Uterus (tissue), 4 donors: Measurements from ENCODE around the gene TFAP2B. TPM values are rescaled to one million over a fixed set of nuclear protein-coding genes. Genes with fewer than 3 reads are reported as not detected.

Experiments
- DNase-seq, 2 donors: peaks; one replicate each; pipeline ENCODE4 v3.0.0-alpha.2; 2019 to 2020
- H3K27ac ChIP-seq, 2 donors: fragments of 200-600 bp; sonication (generic); 1 replicate in 1 of 2; 2 replicates in 1 of 2; pipeline ENCODE4 v1.5.1; 2016 to 2018
- H3K27me3 ChIP-seq, 2 donors: fragments of 200-600 bp; sonication (generic); one replicate each; pipeline ENCODE4 v1.5.1; 2018 to 2019; ENCODE audit warnings: control low read depth in 1 of 2
- H3K36me3 ChIP-seq, 2 donors: fragments of 200-600 bp; sonication (generic); one replicate each; pipeline ENCODE4 v1.5.1; 2019; ENCODE audit warnings: control low read depth in 1 of 2
- H3K4me1 ChIP-seq, 2 donors: fragments of 200-600 bp; sonication (generic); one replicate each; pipeline ENCODE4 v1.5.1; 2018 to 2019; ENCODE audit warnings: control low read depth in 1 of 2
- H3K4me3 ChIP-seq, 2 donors: fragments of 200-600 bp; sonication (generic); 1 replicate in 1 of 2; 2 replicates in 1 of 2; pipeline ENCODE4 v1.5.1; 2018 to 2019; ENCODE audit warnings: mild to moderate bottlenecking in 1 of 2
- H3K9me3 ChIP-seq, 2 donors: fragments of 200-600 bp; sonication (generic); one replicate each; pipeline ENCODE4 v1.5.1; 2019; ENCODE audit warnings: control low read depth in 1 of 2
- CTCF ChIP-seq, 4 experiments: fragments of 200-600 bp in 2 of 4; fragments of 450-650 bp in 2 of 4; sonication (generic) in 2 of 4; IDR thresholded peaks; one replicate each; pipeline ENCODE4 v1.5.1; 2016 to 2019; ENCODE audit warnings: antibody characterized with exemption in 4 of 4, mild to moderate bottlenecking in 2 of 4, moderate library complexity in 1 of 4
- POLR2A ChIP-seq, 2 donors: fragments of 450-650 bp; IDR thresholded peaks; one replicate each; pipeline ENCODE4 v1.6.1; 2016; ENCODE audit warnings: antibody characterized with exemption in 2 of 2, mild to moderate bottlenecking in 1 of 2, moderate library complexity in 1 of 2
- intact Hi-C: fragments of 100-400 bp; cut with DNase I; formaldehyde crosslinking; loops from one replicate; pipeline ENCODE4 v1.15.1; 2023; ENCODE audit warnings: low total_unique reads
- total RNA-seq, 4 donors: library from RNA; depleted of rRNA in 3 of 4; stranded (reverse); fragments of >200 nt in 3 of 4; gene quantifications; one replicate each; pipeline versions ENCODE4 v1.1.0 to v1.2.4, GENCODE V29; 2014 to 2023
- donor health status: DM: yes; HTN: yes; CAD: no.

TFAP2B gene
- total RNA-seq, 4 donors from 2014 or later: 0.41 TPM; not detected in 3

GRCh38 chr6:50792771-50793170 is 25.9 kb upstream of the TFAP2B start:
- no peaks in the 10 kb centered on the region for H3K4me1 ChIP-seq
- DNase-seq: no peak
- H3K9me3 ChIP-seq: no peaks in the 10 kb centered on the region
- H3K36me3 ChIP-seq: no peaks in the 10 kb centered on the region
- H3K27ac ChIP-seq: no peak overlapping the region
- no peak for TF ChIP-seq POLR2A (IDR thresholded peaks at IDR 0.05)
- no peaks in the 10 kb centered on the region for H3K27me3 ChIP-seq
- intact Hi-C loops: no loop called here
- H3K4me3 ChIP-seq: no peak overlapping the region

GRCh38 chr6:50795574-50795973 is 23.1 kb upstream of the TFAP2B start:
- no peaks in the 10 kb centered on the region for H3K27me3 ChIP-seq
- intact Hi-C loops: no loop called here
- H3K4me3 ChIP-seq: no peak overlapping the region
- no peak overlapping the region for H3K27ac ChIP-seq
- no peaks in the 10 kb centered on the region for H3K9me3 ChIP-seq
- no peak for DNase-seq
- H3K36me3 ChIP-seq: no peaks in the 10 kb centered on the region
- no peaks in the 10 kb centered on the region for H3K4me1 ChIP-seq
- TF ChIP-seq CTCF (IDR thresholded peaks at IDR 0.05) (no peak), POLR2A (IDR thresholded peaks at IDR 0.05) (no peak)

- H3K27ac ChIP-seq: no peak overlapping the region
- no peaks in the 10 kb centered on the region for H3K27me3 ChIP-seq
- no peaks in the 10 kb centered on the region for H3K4me1 ChIP-seq
- TF ChIP-seq POLR2A (IDR thresholded peaks at IDR 0.05) (no peak), CTCF (IDR thresholded peaks at IDR 0.05) (no peak)
- no peak for DNase-seq
- H3K9me3 ChIP-seq: no peaks in the 10 kb centered on the region
- H3K4me3 ChIP-seq: no peak overlapping the region
- H3K36me3 ChIP-seq: no peaks in the 10 kb centered on the region
- intact Hi-C loops: no loop called here
Observed at GRCh38 chr6:50804283-50804682, 14.4 kb upstream of the TFAP2B start.

- no peaks in the 10 kb centered on the region for H3K36me3 ChIP-seq
- H3K4me3 ChIP-seq: no peak overlapping the region
- no peaks in the 10 kb centered on the region for H3K4me1 ChIP-seq
- no peak for DNase-seq
- no peaks in the 10 kb centered on the region for H3K9me3 ChIP-seq
- TF ChIP-seq CTCF (IDR thresholded peaks at IDR 0.05) (no peak), POLR2A (IDR thresholded peaks at IDR 0.05) (no peak)
- intact Hi-C loops: no loop called here
- H3K27me3 ChIP-seq: no peaks in the 10 kb centered on the region
- no peak overlapping the region for H3K27ac ChIP-seq
Observed at GRCh38 chr6:50807035-50807434, 11.6 kb upstream of the TFAP2B start.

GRCh38 chr6:50815436-50816114 is 3.1 kb upstream of the TFAP2B start:
- H3K27ac ChIP-seq: no peak overlapping the region
- no peaks in the 10 kb centered on the region for H3K36me3 ChIP-seq
- no peak for DNase-seq
- H3K9me3 ChIP-seq: no peaks in the 10 kb centered on the region
- H3K27me3 ChIP-seq: peaks cover 0 to 36% of the 10 kb centered on the region in 2 donors
- peaks cover 0 to 7% of the 10 kb centered on the region in 2 donors for H3K4me1 ChIP-seq
- H3K4me3 ChIP-seq: peak overlapping the region in 1 of 2 donors; percentile 21
- TF ChIP-seq POLR2A (IDR thresholded peaks at IDR 0.05) (no peak), CTCF (IDR thresholded peaks at IDR 0.05) (no peak)
- intact Hi-C loops: no loop called here
